Testis (tissue), 3 donors: ENCODE measurements around the gene SARS1. TPM values are rescaled to one million over a fixed set of nuclear protein-coding genes. Genes with fewer than 3 reads are reported as not detected.

Experiments
- DNase-seq: peaks from one replicate; pipeline ENCODE4 v3.0.0-alpha.2; 2019
- H3K27ac ChIP-seq, 2 donors: fragments of 200-600 bp; sonication (generic); one replicate each; pipeline ENCODE4 v1.5.1; 2019
- H3K27me3 ChIP-seq: fragments of 200-600 bp; sonication (generic); one replicate; pipeline ENCODE4 v1.5.1; 2019
- H3K36me3 ChIP-seq: fragments of 200-600 bp; sonication (generic); one replicate; pipeline ENCODE4 v1.5.1; 2017; ENCODE audit warnings: low read depth; ENCODE audit errors: missing control alignments
- H3K4me1 ChIP-seq: fragments of 200-600 bp; sonication (generic); one replicate; pipeline ENCODE4 v1.5.1; 2019
- H3K4me3 ChIP-seq, 2 donors: fragments of 200-600 bp; sonication (generic); one replicate each; pipeline ENCODE4 v1.5.1; 2017 to 2019
- H3K9me3 ChIP-seq: fragments of 200-600 bp; sonication (generic); one replicate; pipeline ENCODE4 v1.5.1; 2017
- CTCF ChIP-seq, 3 experiments: fragments of 450-650 bp in 2 of 3; fragments of 200-600 bp in 1 of 3; sonication (generic) in 1 of 3; IDR thresholded peaks; one replicate each; pipeline ENCODE4 v1.5.1; 2016 to 2019; ENCODE audit warnings: antibody characterized with exemption in 3 of 3, mild to moderate bottlenecking in 2 of 3, moderate library complexity in 1 of 3
- POLR2A ChIP-seq: fragments of 450-650 bp; IDR thresholded peaks from one replicate; pipeline ENCODE4 v1.6.1; 2017; ENCODE audit warnings: antibody characterized with exemption, mild to moderate bottlenecking, moderate library complexity
- WGBS, 2 donors: methylation state at CpG; one replicate each; pipeline ENCODE4 v1.1.5; 2018; 5-methylcytosine and 5-hydroxymethylcytosine counted together
- intact Hi-C: fragments of 100-400 bp; cut with DNase I; formaldehyde crosslinking; loops from one replicate; pipeline ENCODE4 v1.15.1; 2023; ENCODE audit warnings: low total_unique reads
- polyA plus RNA-seq: library from polyadenylated mRNA; stranded (reverse); fragments of 350-450 nt; fragmentation: Illumina TruSeq; extraction: RNeasy Lipid Tissue Mini Kit (QIAGEN cat#74804); gene quantifications from one replicate; pipeline ENCODE4 v1.2.3, GENCODE V29; 2014; ENCODE audit warnings: low read depth, low replicate concordance; ENCODE audit not compliant: insufficient read depth
- total RNA-seq, 2 donors: library from RNA; depleted of rRNA; stranded (reverse); fragments of >200 nt; gene quantifications; one replicate each; pipeline ENCODE4 v1.2.3, GENCODE V29; 2016

The SARS1 gene
- total and polyA plus RNA-seq, 3 donors from 2014 or later = 112 to 149 (median 132) TPM

- Histone ChIP-seq H3K27ac (peak overlapping the region in 1 of 2 donors; percentile 68), H3K4me1 (peaks cover 15% of the 10 kb centered on the region), H3K27me3 (no peaks in the 10 kb centered on the region), H3K4me3 (no peak overlapping the region), H3K9me3 (no peaks in the 10 kb centered on the region), H3K36me3 (no peaks in the 10 kb centered on the region)
- TF ChIP-seq POLR2A (no peak), CTCF (IDR thresholded peaks at IDR 0.05) (no peak)
- whole genome bisulfite sequencing, 2 donors = 90% methylated on average over 7 of the region's 7 CpGs
- no peak for DNase-seq
- intact Hi-C loops = no loop called here
Observed at GRCh38 chr1:109184687-109185086, 29.0 kb upstream of the SARS1 start.

- H3K36me3 ChIP-seq = no peaks in the 10 kb centered on the region
- H3K27ac ChIP-seq = peak overlapping the region; percentile 55 to 68
- H3K9me3 ChIP-seq = no peaks in the 10 kb centered on the region
- WGBS, 2 donors = 50 to 64% methylated on average over 8 of the region's 8 CpGs
- intact Hi-C loops = no loop called here
- H3K4me1 ChIP-seq = peaks cover 15% of the 10 kb centered on the region
- no peak for TF ChIP-seq CTCF (IDR thresholded peaks at IDR 0.05)
- no peak for TF ChIP-seq POLR2A
- H3K27me3 ChIP-seq = no peaks in the 10 kb centered on the region
- no peak for DNase-seq
- H3K4me3 ChIP-seq = no peak overlapping the region
Observed at GRCh38 chr1:109185357-109185756, 28.4 kb upstream of the SARS1 start.

GRCh38 chr1:109185990-109186732 is 27.6 kb upstream of the SARS1 start:
- Histone ChIP-seq H3K9me3 (no peaks in the 10 kb centered on the region), H3K36me3 (no peaks in the 10 kb centered on the region), H3K4me1 (peaks cover 19% of the 10 kb centered on the region), H3K27ac (peak overlapping the region; percentile 55 to 68), H3K4me3 (no peak overlapping the region), H3K27me3 (no peaks in the 10 kb centered on the region)
- WGBS, 2 donors = 59% methylated on average over 5 of the region's 5 CpGs
- TF ChIP-seq POLR2A (no peak), CTCF (IDR thresholded peaks at IDR 0.05) (no peak)
- no peak for DNase-seq
- intact Hi-C loops = no loop called here

- peak; percentile 75 for DNase-seq
- peaks cover 19% of the 10 kb centered on the region for H3K4me1 ChIP-seq
- no peaks in the 10 kb centered on the region for H3K27me3 ChIP-seq
- no peak overlapping the region for H3K4me3 ChIP-seq
- no peaks in the 10 kb centered on the region for H3K36me3 ChIP-seq
- H3K9me3 ChIP-seq = no peaks in the 10 kb centered on the region
- intact Hi-C loops = no loop called here
- 56 to 57% methylated on average over 7 to 8 of the region's 8 CpGs for WGBS, 2 donors
- TF ChIP-seq POLR2A (no peak), CTCF (IDR thresholded peaks at IDR 0.05) (no peak)
- peak overlapping the region; percentile 48 to 67 for H3K27ac ChIP-seq
Observed at GRCh38 chr1:109186733-109187086, 27.0 kb upstream of the SARS1 start.

- Histone ChIP-seq H3K9me3 (no peaks in the 10 kb centered on the region), H3K4me1 (peaks cover 19% of the 10 kb centered on the region), H3K36me3 (no peaks in the 10 kb centered on the region), H3K27me3 (no peaks in the 10 kb centered on the region), H3K27ac (peak overlapping the region; percentile 48 to 67), H3K4me3 (no peak overlapping the region)
- TF ChIP-seq CTCF (IDR thresholded peaks at IDR 0.05) = no peak
- TF ChIP-seq POLR2A = no peak
- WGBS, 2 donors = 65 to 66% methylated on average over 5 of the region's 5 CpGs
- no peak for DNase-seq
- intact Hi-C loops = no loop called here
Observed at GRCh38 chr1:109187127-109187526, 26.6 kb upstream of the SARS1 start.
